ENCODE measurements around the gene HOXC10.

HOXC10 gene

DNA sequence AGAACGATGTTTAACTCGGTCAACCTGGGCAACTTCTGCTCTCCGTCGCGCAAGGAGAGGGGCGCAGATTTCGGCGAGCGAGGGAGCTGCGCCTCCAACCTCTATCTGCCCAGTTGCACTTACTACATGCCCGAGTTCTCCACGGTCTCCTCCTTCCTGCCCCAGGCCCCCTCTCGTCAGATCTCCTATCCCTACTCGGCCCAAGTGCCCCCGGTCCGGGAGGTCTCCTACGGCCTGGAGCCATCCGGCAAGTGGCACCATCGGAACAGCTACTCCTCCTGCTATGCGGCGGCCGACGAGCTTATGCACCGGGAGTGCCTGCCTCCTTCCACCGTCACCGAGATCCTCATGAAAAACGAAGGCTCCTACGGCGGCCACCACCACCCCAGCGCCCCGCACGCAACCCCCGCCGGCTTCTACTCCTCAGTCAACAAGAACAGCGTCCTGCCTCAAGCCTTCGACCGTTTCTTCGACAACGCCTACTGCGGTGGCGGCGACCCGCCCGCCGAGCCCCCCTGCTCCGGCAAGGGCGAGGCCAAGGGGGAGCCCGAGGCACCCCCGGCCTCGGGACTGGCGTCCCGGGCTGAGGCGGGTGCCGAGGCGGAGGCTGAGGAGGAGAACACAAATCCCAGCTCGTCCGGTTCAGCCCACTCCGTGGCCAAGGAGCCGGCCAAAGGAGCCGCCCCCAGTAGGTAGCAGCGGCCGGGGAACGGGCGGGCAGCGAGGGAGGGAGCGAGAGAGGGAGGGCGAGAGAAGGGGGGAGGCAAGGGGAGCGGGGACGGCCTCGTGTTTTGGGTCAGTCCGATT lies 11.5 kb upstream of the HOXC10 start:
- H3K79me2 ChIP-seq (ENCODE audit: insufficient read depth, low read depth): no peaks in the 10 kb centered on the region
- H4K20me1 ChIP-seq (ENCODE audit: insufficient read depth): no peaks in the 10 kb centered on the region
- no peaks in the 10 kb centered on the region for H3K36me3 ChIP-seq (ENCODE audit: insufficient read depth)
- H3K4me1 ChIP-seq (ENCODE audit: low read depth, poor library complexity, severe bottlenecking): peaks cover 13% of the 10 kb centered on the region
- H3K4me2 ChIP-seq: no peak overlapping the region
- H2AFZ ChIP-seq (ENCODE audit: low read depth): no peak overlapping the region
- TF ChIP-seq, protein P1, sequence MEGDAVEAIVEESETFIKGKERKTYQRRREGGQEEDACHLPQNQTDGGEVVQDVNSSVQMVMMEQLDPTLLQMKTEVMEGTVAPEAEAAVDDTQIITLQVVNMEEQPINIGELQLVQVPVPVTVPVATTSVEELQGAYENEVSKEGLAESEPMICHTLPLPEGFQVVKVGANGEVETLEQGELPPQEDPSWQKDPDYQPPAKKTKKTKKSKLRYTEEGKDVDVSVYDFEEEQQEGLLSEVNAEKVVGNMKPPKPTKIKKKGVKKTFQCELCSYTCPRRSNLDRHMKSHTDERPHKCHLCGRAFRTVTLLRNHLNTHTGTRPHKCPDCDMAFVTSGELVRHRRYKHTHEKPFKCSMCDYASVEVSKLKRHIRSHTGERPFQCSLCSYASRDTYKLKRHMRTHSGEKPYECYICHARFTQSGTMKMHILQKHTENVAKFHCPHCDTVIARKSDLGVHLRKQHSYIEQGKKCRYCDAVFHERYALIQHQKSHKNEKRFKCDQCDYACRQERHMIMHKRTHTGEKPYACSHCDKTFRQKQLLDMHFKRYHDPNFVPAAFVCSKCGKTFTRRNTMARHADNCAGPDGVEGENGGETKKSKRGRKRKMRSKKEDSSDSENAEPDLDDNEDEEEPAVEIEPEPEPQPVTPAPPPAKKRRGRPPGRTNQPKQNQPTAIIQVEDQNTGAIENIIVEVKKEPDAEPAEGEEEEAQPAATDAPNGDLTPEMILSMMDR (conservative IDR thresholded peaks at IDR 0.05; ENCODE audit: low read depth, low read length): no peak
- H3K9ac ChIP-seq: no peak overlapping the region
- no peak overlapping the region for H3K4me3 ChIP-seq (IDR thresholded peaks at IDR 0.05; ENCODE audit: insufficient read depth, low read depth, low read length)
- peaks cover 98% of the 10 kb centered on the region for H3K27me3 ChIP-seq (ENCODE audit: insufficient read depth, low read depth)
- no peak overlapping the region for H3K27ac ChIP-seq

- Histone ChIP-seq H3K4me2 (peak within 1 kb of the TSS; percentile 7; the same call in 1 of the 2 replicates), H2AFZ (ENCODE audit: low read depth) (peak within 1 kb of the TSS; percentile 19; the same call in 1 of the 2 replicates), H3K9ac (no peak within 1 kb of the TSS), H4K20me1 (ENCODE audit: insufficient read depth) (no peaks in the 10 kb centered on the region), H3K79me2 (ENCODE audit: insufficient read depth, low read depth) (no peaks in the 10 kb centered on the region), H3K4me3 (IDR thresholded peaks at IDR 0.05; ENCODE audit: insufficient read depth, low read depth, low read length) (no peak within 1 kb of the TSS), H3K27ac (no peak within 1 kb of the TSS), H3K4me1 (ENCODE audit: low read depth, poor library complexity, severe bottlenecking) (peaks cover 13% of the 10 kb centered on the region), H3K27me3 (ENCODE audit: insufficient read depth, low read depth) (peaks cover 98% of the 10 kb centered on the region), H3K36me3 (ENCODE audit: insufficient read depth) (no peaks in the 10 kb centered on the region)
- TF ChIP-seq, protein P1 (conservative IDR thresholded peaks at IDR 0.05; ENCODE audit: low read depth, low read length): no peak
Measured at GRCh38 chr12:53974084-53975063, 10.6 kb upstream of the HOXC10 start, which contains the start of gene HOTAIR. TSS of gene HOTAIR (minus strand) at chr12:53974954.

DNA sequence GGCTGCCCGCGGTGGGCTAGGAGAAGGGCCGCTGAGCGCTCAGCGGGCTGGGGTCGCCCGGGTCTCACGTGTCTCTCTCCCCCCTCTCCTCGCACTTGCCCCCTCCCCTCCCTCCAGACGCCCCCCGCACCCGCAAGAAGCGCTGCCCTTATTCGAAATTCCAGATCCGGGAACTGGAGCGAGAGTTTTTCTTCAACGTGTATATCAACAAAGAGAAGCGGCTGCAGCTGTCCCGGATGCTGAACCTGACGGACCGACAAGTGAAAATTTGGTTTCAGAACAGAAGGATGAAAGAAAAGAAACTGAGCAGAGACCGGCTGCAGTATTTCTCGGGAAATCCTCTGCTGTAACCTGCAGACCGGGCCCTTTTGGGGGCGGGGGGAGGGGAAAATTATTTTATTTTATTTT lies 9.9 kb upstream of the HOXC10 start:
- Histone ChIP-seq H3K9ac (no peak overlapping the region), H3K4me3 (IDR thresholded peaks at IDR 0.05; ENCODE audit: insufficient read depth, low read depth, low read length) (no peak overlapping the region), H3K4me1 (ENCODE audit: low read depth, poor library complexity, severe bottlenecking) (peaks cover 13% of the 10 kb centered on the region), H3K27ac (no peak overlapping the region), H3K27me3 (ENCODE audit: insufficient read depth, low read depth) (peaks cover 98% of the 10 kb centered on the region), H3K79me2 (ENCODE audit: insufficient read depth, low read depth) (no peaks in the 10 kb centered on the region), H3K4me2 (peak overlapping the region; percentile 7; the same call in 1 of the 2 replicates), H4K20me1 (ENCODE audit: insufficient read depth) (no peaks in the 10 kb centered on the region), H3K36me3 (ENCODE audit: insufficient read depth) (no peaks in the 10 kb centered on the region), H2AFZ (ENCODE audit: low read depth) (peak overlapping the region; percentile 19; the same call in 1 of the 2 replicates)
- TF ChIP-seq, protein P1 (conservative IDR thresholded peaks at IDR 0.05; ENCODE audit: low read depth, low read length): no peak

- Histone ChIP-seq H3K79me2 (ENCODE audit: insufficient read depth, low read depth) (no peaks in the 10 kb centered on the region), H3K4me1 (ENCODE audit: low read depth, poor library complexity, severe bottlenecking) (peaks cover 13% of the 10 kb centered on the region), H3K36me3 (ENCODE audit: insufficient read depth) (no peaks in the 10 kb centered on the region), H3K9ac (no peak overlapping the region), H2AFZ (ENCODE audit: low read depth) (no peak overlapping the region), H4K20me1 (ENCODE audit: insufficient read depth) (no peaks in the 10 kb centered on the region), H3K27me3 (ENCODE audit: insufficient read depth, low read depth) (peaks cover 98% of the 10 kb centered on the region), H3K4me2 (0 out of 2 replicates have a peak overlapping the region, but pooled peaks have one; percentile 6), H3K27ac (no peak overlapping the region), H3K4me3 (IDR thresholded peaks at IDR 0.05; ENCODE audit: insufficient read depth, low read depth, low read length) (no peak overlapping the region)
- TF ChIP-seq, protein P1 (conservative IDR thresholded peaks at IDR 0.05; ENCODE audit: low read depth, low read length): no peak
Measured at GRCh38 chr12:53975479-53976152, 9.3 kb upstream of the HOXC10 start.

Data from KMS-11 (cell line).